Measurements from ENCODE around the gene CRYBG1.
"Not testable (repeated sequence)": the region's sequence is repeated elsewhere in the genome, so short reads cannot be mapped to it uniquely, and the experiment has no call there.

CRYBG1 gene

DNA sequence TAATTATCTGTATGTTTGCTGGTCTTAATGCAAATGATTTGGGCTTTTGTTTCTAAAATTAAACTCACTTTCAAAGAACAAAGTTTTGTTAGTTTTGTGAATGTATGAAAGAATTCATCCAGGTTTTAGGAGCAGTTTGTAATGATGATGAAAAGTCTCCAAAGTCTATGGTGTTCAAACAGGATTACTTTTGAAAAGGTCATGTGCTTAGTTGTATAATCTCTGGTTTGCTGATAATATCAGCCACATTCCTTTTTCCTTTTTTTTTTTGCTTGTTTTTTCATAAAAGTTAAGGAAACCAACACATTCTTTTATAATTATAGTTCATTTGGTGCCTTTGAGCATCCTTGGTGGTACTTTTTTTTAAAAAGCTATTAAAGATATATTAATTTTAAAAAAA is 179.9 kb downstream of the CRYBG1 start:
- Histone ChIP-seq H3K9me3 (ENCODE audit: control insufficient read depth, insufficient read depth, low read length) (no peaks in the 10 kb centered on the region), H3K36me3 (ENCODE audit: control insufficient read depth, insufficient read depth, low read length) (no peaks in the 10 kb centered on the region), H3K27ac (ENCODE audit: low read depth, low read length) (no peak overlapping the region), H3K27me3 (ENCODE audit: control insufficient read depth, insufficient read depth, low read length) (no peaks in the 10 kb centered on the region), H3K4me3 (ENCODE audit: low read depth, low read length) (no peak overlapping the region), H3K9ac (ENCODE audit: low read depth, low read length) (no peak overlapping the region), H3K4me1 (ENCODE audit: control insufficient read depth, insufficient read depth, low read length) (peaks cover 7% of the 10 kb centered on the region)

DNA sequence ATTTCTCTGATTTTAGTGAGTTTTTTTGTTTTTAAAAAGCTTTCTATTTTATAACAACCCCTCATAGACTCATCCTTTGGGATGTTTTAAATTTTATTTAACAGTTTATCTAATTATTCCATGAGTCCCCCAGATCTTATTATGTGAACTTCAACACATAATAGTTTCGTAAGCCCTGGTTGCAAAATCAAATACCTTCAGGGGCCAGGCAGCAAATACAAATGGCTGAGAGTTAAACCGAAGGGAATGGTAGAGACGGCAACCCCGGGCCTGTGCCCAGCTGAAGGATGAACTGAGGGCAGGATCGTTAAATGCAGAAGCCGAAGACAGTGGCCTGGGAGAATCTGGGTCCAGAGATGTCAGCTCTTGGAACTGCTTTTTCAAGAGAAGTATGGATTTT is 180.4 kb downstream of the CRYBG1 start:
- Histone ChIP-seq H3K27ac (ENCODE audit: low read depth, low read length) (no peak overlapping the region), H3K4me3 (ENCODE audit: low read depth, low read length) (no peak overlapping the region), H3K9me3 (ENCODE audit: control insufficient read depth, insufficient read depth, low read length) (no peaks in the 10 kb centered on the region), H3K4me1 (ENCODE audit: control insufficient read depth, insufficient read depth, low read length) (peaks cover 7% of the 10 kb centered on the region), H3K36me3 (ENCODE audit: control insufficient read depth, insufficient read depth, low read length) (no peaks in the 10 kb centered on the region), H3K27me3 (ENCODE audit: control insufficient read depth, insufficient read depth, low read length) (no peaks in the 10 kb centered on the region), H3K9ac (ENCODE audit: low read depth, low read length) (no peak overlapping the region)

DNA sequence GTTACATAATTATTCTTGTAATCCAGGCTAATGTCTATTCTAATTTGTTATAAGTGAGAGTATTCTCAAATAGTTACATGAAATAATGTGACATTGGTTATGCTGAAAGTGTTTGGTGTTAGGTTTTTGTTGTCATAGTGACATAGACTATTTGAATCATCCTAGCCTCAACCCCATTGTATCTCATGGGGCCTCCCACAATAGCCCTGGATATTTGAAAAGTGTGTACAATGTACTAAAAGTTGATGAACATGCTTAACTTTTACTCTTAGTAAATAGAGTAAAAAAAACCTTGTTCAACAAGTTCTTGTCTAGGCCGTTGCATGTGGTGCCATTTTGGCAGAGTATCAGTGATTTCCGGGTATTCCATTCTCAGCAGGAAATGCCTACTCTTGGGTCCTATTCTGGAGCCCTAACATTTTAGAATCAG is 185.8 kb downstream of the CRYBG1 start:
- Histone ChIP-seq H3K9ac (ENCODE audit: low read depth, low read length) (no peak overlapping the region), H3K27ac (ENCODE audit: low read depth, low read length) (no peak overlapping the region), H3K4me1 (ENCODE audit: control insufficient read depth, insufficient read depth, low read length) (peaks cover 10% of the 10 kb centered on the region), H3K36me3 (ENCODE audit: control insufficient read depth, insufficient read depth, low read length) (no peaks in the 10 kb centered on the region), H3K4me3 (ENCODE audit: low read depth, low read length) (no peak overlapping the region), H3K27me3 (ENCODE audit: control insufficient read depth, insufficient read depth, low read length) (no peaks in the 10 kb centered on the region), H3K9me3 (ENCODE audit: control insufficient read depth, insufficient read depth, low read length) (no peaks in the 10 kb centered on the region)

DNA sequence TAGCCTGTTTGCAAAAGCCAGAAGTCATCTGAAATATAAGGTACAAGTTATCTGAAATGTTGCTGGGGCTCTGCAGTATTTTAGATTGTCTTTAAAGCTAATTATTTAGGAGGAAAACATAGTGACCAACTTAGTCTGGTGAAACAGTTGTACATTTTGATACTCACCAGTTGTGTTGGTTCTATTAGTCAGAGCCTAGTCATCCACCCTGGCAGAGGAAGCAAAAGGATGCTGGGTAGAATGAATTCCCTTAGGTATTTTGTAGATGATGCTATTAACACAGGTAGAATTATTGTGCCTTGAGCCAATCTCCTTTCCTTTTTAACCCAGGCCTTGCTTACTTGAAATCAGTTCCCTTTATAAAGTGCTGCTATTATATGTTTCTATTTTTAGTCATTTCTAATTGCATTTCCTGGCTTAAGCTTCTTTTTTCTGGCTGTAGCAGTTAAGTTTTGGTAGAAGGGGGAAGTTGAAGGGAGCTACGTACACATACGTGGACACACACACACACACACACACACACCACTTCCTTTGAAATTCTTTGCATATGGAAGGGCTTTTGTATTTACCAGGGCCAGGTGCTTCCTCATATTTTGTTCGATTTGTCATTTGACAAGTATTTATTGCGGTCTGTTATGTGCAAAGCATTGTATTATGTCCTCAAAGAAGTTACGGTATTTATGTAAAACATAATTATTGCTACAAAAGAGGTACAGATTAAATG is 186.3 kb downstream of the CRYBG1 start:
- H3K27ac ChIP-seq (ENCODE audit: low read depth, low read length), result no peak overlapping the region
- H3K36me3 ChIP-seq (ENCODE audit: control insufficient read depth, insufficient read depth, low read length), result no peaks in the 10 kb centered on the region
- H3K9ac ChIP-seq (ENCODE audit: low read depth, low read length), result no peak overlapping the region
- no peak overlapping the region for H3K4me3 ChIP-seq (ENCODE audit: low read depth, low read length)
- no peaks in the 10 kb centered on the region for H3K9me3 ChIP-seq (ENCODE audit: control insufficient read depth, insufficient read depth, low read length)
- H3K27me3 ChIP-seq (ENCODE audit: control insufficient read depth, insufficient read depth, low read length), result no peaks in the 10 kb centered on the region
- peaks cover 10% of the 10 kb centered on the region for H3K4me1 ChIP-seq (ENCODE audit: control insufficient read depth, insufficient read depth, low read length)

DNA sequence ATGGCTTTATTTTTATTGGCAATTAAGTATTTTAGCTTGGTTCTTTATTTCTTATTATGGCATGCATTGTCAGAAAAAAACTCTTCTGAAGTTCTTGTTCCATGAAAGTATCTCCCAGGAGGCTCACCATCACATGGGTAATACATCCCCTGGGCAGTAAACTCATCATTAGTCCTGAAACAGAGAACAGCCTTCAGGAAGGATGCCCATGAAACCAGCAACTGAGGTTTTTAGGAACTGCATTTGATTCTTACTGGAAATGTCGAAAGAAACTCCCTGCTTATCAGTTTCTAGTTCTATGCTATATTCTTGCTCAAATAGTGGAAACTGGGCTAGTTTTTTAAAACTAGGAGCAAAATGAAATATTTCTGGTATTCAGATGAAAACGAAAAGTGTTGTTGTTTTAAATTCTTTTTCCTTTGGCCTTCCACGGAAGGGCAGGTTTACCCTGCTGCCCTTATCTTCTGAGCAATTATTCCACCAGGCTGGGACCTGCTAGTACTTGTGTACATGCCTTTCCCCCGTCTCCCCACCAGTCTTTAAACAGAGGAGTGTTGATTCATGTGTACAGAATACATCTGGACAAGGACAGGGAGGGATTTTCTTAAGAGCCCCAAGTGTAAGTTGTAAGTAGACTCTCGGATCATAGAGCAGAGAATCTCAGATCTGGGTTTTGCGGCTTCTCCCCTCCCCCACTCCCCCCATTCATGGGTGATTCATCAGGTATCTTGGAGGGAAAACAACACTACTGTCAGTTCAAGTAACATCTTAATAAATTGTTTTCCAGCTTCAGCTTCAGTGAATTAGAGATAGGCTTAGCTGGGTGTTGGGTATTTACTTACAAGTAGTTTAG is 187.3 kb downstream of the CRYBG1 start:
- H3K4me1 ChIP-seq (ENCODE audit: control insufficient read depth, insufficient read depth, low read length), result peaks cover 10% of the 10 kb centered on the region
- no peak overlapping the region for H3K9ac ChIP-seq (ENCODE audit: low read depth, low read length)
- H3K27ac ChIP-seq (ENCODE audit: low read depth, low read length), result peak overlapping the region; percentile 26
- no peaks in the 10 kb centered on the region for H3K27me3 ChIP-seq (ENCODE audit: control insufficient read depth, insufficient read depth, low read length)
- no peaks in the 10 kb centered on the region for H3K36me3 ChIP-seq (ENCODE audit: control insufficient read depth, insufficient read depth, low read length)
- no peak overlapping the region for H3K4me3 ChIP-seq (ENCODE audit: low read depth, low read length)
- H3K9me3 ChIP-seq (ENCODE audit: control insufficient read depth, insufficient read depth, low read length), result no peaks in the 10 kb centered on the region

DNA sequence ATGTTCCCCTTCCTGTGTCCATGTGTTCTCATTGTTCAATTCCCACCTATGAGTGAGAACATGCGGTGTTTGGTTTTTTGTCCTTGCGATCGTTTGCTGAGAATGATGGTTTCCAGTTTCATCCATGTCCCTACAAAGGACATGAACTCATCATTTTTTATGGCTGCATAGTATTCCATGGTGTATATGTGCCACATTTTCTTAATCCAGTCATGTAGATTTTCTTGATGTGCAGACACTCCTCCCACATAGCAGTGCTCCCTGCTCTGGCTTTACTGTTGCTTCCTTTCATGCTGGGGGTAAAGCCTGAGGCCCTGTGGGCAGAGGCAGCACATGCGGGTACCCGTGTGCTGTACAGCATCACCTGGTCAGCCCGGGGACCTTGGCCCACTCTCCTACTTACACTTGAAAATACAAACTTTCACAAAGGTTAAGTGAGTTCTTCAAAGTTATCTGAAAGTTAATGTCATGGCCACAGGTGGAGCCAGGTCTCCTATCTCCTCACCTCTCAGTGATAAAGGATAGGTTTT is 188.5 kb downstream of the CRYBG1 start:
- H3K9ac ChIP-seq (ENCODE audit: low read depth, low read length); H3K27ac ChIP-seq (ENCODE audit: low read depth, low read length); H3K27me3 ChIP-seq (ENCODE audit: control insufficient read depth, insufficient read depth, low read length); H3K4me3 ChIP-seq (ENCODE audit: low read depth, low read length); H3K9me3 ChIP-seq (ENCODE audit: control insufficient read depth, insufficient read depth, low read length); H3K36me3 ChIP-seq (ENCODE audit: control insufficient read depth, insufficient read depth, low read length): not testable (repeated sequence)
- H3K4me1 ChIP-seq (ENCODE audit: control insufficient read depth, insufficient read depth, low read length), result peaks cover 10% of the 10 kb centered on the region

DNA sequence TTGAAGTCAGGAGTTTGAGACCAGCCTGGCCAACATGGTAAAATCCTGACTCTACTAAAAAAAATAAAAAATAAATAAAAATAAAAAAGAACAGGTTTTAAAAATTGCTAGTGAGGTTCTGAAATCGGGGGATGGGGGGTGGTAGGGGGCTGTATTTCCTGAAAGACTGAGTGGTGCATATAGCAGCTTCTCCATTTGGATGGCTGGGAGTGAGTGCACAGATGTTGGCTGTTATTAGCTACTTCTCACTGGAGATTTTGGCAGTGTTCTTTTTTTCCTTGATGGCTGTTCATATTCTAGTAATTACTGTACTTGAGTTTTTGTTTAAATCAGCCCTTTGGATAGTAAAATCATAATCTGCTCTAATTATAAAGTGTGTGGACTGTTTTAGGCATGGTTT is 189.0 kb downstream of the CRYBG1 start:
- Histone ChIP-seq H3K4me1 (ENCODE audit: control insufficient read depth, insufficient read depth, low read length) (peaks cover 10% of the 10 kb centered on the region), H3K36me3 (ENCODE audit: control insufficient read depth, insufficient read depth, low read length) (peaks cover 5% of the 10 kb centered on the region; the same call in 1 of the 2 replicates), H3K4me3 (ENCODE audit: low read depth, low read length) (no peak overlapping the region), H3K9me3 (ENCODE audit: control insufficient read depth, insufficient read depth, low read length) (no peaks in the 10 kb centered on the region), H3K9ac (ENCODE audit: low read depth, low read length) (no peak overlapping the region), H3K27me3 (ENCODE audit: control insufficient read depth, insufficient read depth, low read length) (no peaks in the 10 kb centered on the region), H3K27ac (ENCODE audit: low read depth, low read length) (no peak overlapping the region)

DNA sequence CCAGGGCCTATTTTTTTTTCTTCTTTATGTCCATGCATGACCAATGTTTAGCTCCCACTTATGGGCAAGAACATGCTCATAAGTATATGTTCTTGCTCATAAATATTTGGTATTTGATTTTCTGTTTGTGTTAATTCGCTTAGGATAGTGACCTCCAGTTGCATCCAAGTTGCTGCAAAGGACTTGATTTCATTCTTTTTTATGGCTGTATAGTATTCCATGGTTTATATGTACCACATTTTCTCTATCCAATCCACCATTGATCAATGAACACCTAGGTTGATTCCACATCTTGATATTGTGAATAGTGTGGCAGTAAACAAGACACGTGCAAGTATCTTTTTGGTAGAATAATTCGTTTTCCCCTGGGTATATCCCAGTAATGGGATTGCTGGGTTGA is 190.6 kb downstream of the CRYBG1 start:
- peaks cover 5% of the 10 kb centered on the region; the same call in 1 of the 2 replicates for H3K36me3 ChIP-seq (ENCODE audit: control insufficient read depth, insufficient read depth, low read length)
- H3K4me1 ChIP-seq (ENCODE audit: control insufficient read depth, insufficient read depth, low read length), result peaks cover 10% of the 10 kb centered on the region
- H3K9me3 ChIP-seq (ENCODE audit: control insufficient read depth, insufficient read depth, low read length), result no peaks in the 10 kb centered on the region
- no peak overlapping the region for H3K27ac ChIP-seq (ENCODE audit: low read depth, low read length)
- no peak overlapping the region for H3K4me3 ChIP-seq (ENCODE audit: low read depth, low read length)
- no peak overlapping the region for H3K9ac ChIP-seq (ENCODE audit: low read depth, low read length)
- no peaks in the 10 kb centered on the region for H3K27me3 ChIP-seq (ENCODE audit: control insufficient read depth, insufficient read depth, low read length)

DNA sequence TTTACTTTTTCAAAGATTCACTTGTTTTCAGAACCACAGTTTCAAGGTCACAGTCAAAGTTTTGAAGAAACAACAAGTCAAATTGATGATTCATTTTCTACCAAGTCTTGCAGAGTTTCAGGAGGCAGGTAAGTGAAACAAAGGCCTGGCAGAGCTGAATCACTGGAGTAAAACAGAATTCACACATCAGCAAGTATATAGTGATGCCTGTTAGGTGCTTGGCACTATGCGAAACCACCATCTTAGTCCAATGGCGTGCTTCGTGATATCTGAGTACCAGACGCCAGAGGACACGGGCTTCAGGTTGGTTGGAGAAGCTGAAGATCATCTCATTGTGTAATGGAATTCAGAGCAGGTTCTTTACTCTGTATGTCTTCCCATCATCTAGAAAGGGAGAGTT is 192.9 kb downstream of the CRYBG1 start:
- peaks cover under 1% of the 10 kb centered on the region; the same call in 1 of the 2 replicates for H3K4me1 ChIP-seq (ENCODE audit: control insufficient read depth, insufficient read depth, low read length)

DNA sequence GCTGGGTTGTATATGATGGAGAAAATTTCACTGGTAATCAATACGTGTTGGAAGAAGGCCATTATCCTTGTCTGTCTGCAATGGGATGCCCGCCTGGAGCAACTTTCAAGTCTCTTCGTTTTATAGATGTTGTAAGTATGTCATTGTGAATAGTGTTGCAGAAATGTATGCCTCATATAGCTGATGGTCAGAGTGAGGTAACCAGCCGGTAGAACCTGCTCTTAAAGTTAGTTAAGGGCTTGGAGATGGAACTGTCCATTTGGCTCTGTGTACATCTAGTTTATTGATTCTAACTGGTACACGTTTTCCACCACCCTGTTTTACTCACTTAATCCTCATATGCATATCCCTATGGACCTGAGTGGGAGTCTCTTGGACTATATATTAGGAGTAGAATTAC is 195.2 kb downstream of the CRYBG1 start:
- Histone ChIP-seq H3K9ac (ENCODE audit: low read depth, low read length) (no peak overlapping the region), H3K9me3 (ENCODE audit: control insufficient read depth, insufficient read depth, low read length) (no peaks in the 10 kb centered on the region), H3K27me3 (ENCODE audit: control insufficient read depth, insufficient read depth, low read length) (no peaks in the 10 kb centered on the region), H3K4me3 (ENCODE audit: low read depth, low read length) (no peak overlapping the region), H3K4me1 (ENCODE audit: control insufficient read depth, insufficient read depth, low read length) (no peaks in the 10 kb centered on the region), H3K27ac (ENCODE audit: low read depth, low read length) (no peak overlapping the region), H3K36me3 (ENCODE audit: control insufficient read depth, insufficient read depth, low read length) (peaks cover 5% of the 10 kb centered on the region; the same call in 1 of the 2 replicates)

More for the DNA sequence above, 192.9 kb downstream of the CRYBG1 start:
- no peaks in the 10 kb centered on the region for H3K9me3 ChIP-seq (ENCODE audit: control insufficient read depth, insufficient read depth, low read length)
- H3K27me3 ChIP-seq (ENCODE audit: control insufficient read depth, insufficient read depth, low read length), result no peaks in the 10 kb centered on the region
- H3K9ac ChIP-seq (ENCODE audit: low read depth, low read length), result no peak overlapping the region
- no peak overlapping the region for H3K4me3 ChIP-seq (ENCODE audit: low read depth, low read length)
- peaks cover 5% of the 10 kb centered on the region; the same call in 1 of the 2 replicates for H3K36me3 ChIP-seq (ENCODE audit: control insufficient read depth, insufficient read depth, low read length)
- H3K27ac ChIP-seq (ENCODE audit: low read depth, low read length), result no peak overlapping the region

Measured in HUES48 (cell line).